Body of pancreas (tissue), 4 donors: Measurements from ENCODE around the gene KCNQ1OT1.

Source experiments
- POLR2A ChIP-seq, 3 donors: fragments of 450-650 bp; IDR thresholded peaks; one replicate each; pipeline ENCODE4 v1.6.1; 2016; ENCODE audit warnings: antibody characterized with exemption in 3 of 3, mild to moderate bottlenecking in 2 of 3
- TF ChIP-seq, protein P1 (sequence below), 7 experiments: fragments of 450-650 bp in 4 of 7; fragments of 200-600 bp in 3 of 7; sonication (generic) in 3 of 7; IDR thresholded peaks; one replicate each; pipeline ENCODE4 v1.5.1; 2016 to 2019; ENCODE audit warnings: antibody characterized with exemption in 7 of 7

DNA sequence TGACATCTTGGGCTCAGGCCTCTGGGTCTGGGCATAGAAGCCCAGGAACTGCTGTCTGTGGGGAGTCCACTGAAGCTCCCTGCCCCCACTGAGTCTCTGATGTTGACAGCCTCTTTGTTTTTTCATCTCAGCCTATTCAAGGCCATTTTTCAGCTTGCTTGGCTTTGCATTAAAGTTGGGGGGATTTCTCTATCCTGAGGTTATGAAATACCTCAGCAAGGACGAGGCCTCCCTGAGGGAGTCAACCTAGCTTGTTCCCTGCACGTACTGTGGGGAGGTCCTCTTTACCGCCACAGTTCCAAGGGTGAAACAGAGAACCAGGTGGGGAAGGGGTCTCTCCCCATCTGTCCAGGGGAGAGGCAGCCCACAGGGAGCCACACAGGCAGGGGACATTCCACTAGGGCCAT is 8.4 kb downstream of the KCNQ1OT1 start:
- TF ChIP-seq, protein P1, sequence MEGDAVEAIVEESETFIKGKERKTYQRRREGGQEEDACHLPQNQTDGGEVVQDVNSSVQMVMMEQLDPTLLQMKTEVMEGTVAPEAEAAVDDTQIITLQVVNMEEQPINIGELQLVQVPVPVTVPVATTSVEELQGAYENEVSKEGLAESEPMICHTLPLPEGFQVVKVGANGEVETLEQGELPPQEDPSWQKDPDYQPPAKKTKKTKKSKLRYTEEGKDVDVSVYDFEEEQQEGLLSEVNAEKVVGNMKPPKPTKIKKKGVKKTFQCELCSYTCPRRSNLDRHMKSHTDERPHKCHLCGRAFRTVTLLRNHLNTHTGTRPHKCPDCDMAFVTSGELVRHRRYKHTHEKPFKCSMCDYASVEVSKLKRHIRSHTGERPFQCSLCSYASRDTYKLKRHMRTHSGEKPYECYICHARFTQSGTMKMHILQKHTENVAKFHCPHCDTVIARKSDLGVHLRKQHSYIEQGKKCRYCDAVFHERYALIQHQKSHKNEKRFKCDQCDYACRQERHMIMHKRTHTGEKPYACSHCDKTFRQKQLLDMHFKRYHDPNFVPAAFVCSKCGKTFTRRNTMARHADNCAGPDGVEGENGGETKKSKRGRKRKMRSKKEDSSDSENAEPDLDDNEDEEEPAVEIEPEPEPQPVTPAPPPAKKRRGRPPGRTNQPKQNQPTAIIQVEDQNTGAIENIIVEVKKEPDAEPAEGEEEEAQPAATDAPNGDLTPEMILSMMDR (IDR thresholded peaks at IDR 0.05), result no peak
- no peak for TF ChIP-seq POLR2A (IDR thresholded peaks at IDR 0.05)
